Vagina (tissue), 2 donors: ENCODE results near the gene RASAL3. TPM values are rescaled to one million over a fixed set of nuclear protein-coding genes. Genes with fewer than 3 reads are reported as not detected.

ENCODE experiments used
- DNase-seq, 2 donors: peaks; one replicate each; pipeline ENCODE4 v3.0.0-alpha.2; 2017; ENCODE audit errors: extremely low spot score in 2 of 2
- H3K27ac ChIP-seq: fragments of 200-600 bp; sonication (generic); one replicate; pipeline ENCODE4 v1.5.1; 2019
- H3K27me3 ChIP-seq: fragments of 200-600 bp; sonication (generic); one replicate; pipeline ENCODE4 v1.5.1; 2019
- H3K36me3 ChIP-seq, 2 donors: fragments of 200-600 bp; sonication (generic); one replicate each; pipeline ENCODE4 v1.5.1; 2017 to 2019
- H3K4me1 ChIP-seq: fragments of 200-600 bp; sonication (generic); one replicate; pipeline ENCODE4 v1.5.1; 2019
- H3K4me3 ChIP-seq, 2 donors: fragments of 200-600 bp; sonication (generic); 1 replicate in 1 of 2; 2 replicates in 1 of 2; pipeline ENCODE4 v1.5.1; 2016 to 2019
- H3K9me3 ChIP-seq: fragments of 200-600 bp; sonication (generic); one replicate; pipeline ENCODE4 v1.5.1; 2019
- CTCF ChIP-seq, 3 experiments: fragments of 450-650 bp in 2 of 3; fragments of 200-600 bp in 1 of 3; sonication (generic) in 1 of 3; IDR thresholded peaks; one replicate each; pipeline ENCODE4 v1.5.1; 2017 to 2019; ENCODE audit warnings: antibody characterized with exemption in 3 of 3, mild to moderate bottlenecking in 2 of 3, moderate library complexity in 2 of 3
- POLR2A ChIP-seq, 2 donors: fragments of 450-650 bp; IDR thresholded peaks; one replicate each; pipeline ENCODE4 v1.6.1; 2017; ENCODE audit warnings: antibody characterized with exemption in 2 of 2, mild to moderate bottlenecking in 2 of 2, moderate library complexity in 2 of 2
- POLR2AphosphoS5 ChIP-seq, 2 donors: sonication (generic); formaldehyde crosslinking; IDR thresholded peaks; one replicate each; pipeline ENCODE4 v1.9.0; 2017; ENCODE audit warnings: antibody characterized with exemption in 2 of 2, mild to moderate bottlenecking in 2 of 2, low read depth in 1 of 2; ENCODE audit not compliant: insufficient read depth in 1 of 2
- intact Hi-C: fragments of 100-400 bp; cut with DNase I; formaldehyde crosslinking; loops from one replicate; pipeline ENCODE4 v1.15.1; 2023
- total RNA-seq: library from RNA; depleted of rRNA; stranded (reverse); fragments of >200 nt; gene quantifications from one replicate; pipeline ENCODE4 v1.2.3, GENCODE V29; 2016

The RASAL3 gene
- total RNA-seq, 1 donor from 2014 or later: 7.9 TPM

- Histone ChIP-seq H3K27ac (peak overlapping the region; percentile 78), H3K9me3 (no peaks in the 10 kb centered on the region), H3K27me3 (no peaks in the 10 kb centered on the region), H3K4me3 (peak overlapping the region in 1 of 2 donors; percentile 67), H3K4me1 (peaks cover 25% of the 10 kb centered on the region), H3K36me3 (no peaks in the 10 kb centered on the region)
- no peak for DNase-seq
- TF ChIP-seq CTCF (IDR thresholded peaks at IDR 0.05) (no peak), POLR2A (IDR thresholded peaks at IDR 0.05) (no peak), POLR2AphosphoS5 (IDR thresholded peaks at IDR 0.05; ENCODE audit: insufficient read depth in 1 of 2, low read depth in 1 of 2) (no peak)
- intact Hi-C loops: loop anchor here (10.0 kb wide), 1 partner anchor 104 kb away; no protein-coding TSS in a partner anchor
These were observed 13.8 kb downstream of the RASAL3 start for GRCh38 chr19:15450528-15450890.

DNA sequence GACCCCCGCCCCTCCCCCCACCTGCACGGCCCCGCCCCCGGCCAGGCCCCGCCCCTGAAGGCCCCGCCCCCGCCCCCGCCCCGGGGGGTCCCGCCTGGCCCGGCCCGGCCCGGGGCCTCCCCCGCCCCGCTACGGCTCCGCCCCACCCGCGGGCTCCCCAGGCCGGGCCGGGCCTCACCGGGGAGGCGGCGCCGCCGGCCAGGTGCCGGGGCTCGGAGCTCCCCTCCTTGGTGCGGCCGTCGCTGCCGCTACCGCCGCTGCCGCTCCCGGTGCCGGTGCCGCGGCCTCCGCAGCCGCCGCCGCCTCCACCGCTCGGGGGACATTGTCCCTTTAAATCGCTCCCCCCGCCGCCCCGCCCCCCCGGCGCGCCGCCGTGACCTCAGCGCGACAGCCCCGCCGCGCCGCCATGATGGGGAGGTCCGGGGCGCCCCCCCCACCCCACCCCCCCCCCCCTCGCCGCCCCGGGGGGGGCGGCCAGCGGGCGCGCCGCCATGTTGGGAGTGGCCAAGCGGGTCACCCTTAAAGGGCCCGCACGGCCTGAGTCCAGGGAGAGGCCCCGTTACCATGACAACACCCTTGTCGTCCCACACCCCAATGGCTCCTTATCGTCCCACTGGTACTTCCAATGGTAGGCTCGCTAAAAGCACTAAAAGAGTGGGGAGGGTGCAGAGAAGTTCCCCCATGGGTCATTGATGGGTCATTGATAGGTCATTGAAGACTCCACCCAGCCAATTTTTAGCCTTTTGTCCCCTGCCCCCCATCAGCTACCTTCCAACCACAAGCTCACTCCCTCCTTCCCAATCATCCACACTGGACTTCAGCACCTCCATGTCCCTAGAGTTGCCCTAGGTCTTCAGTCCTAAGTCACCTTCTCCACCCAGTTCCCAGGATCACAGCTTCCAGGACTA, 14.5 kb downstream of the RASAL3 start, which contains the start of gene WIZ:
WIZ (minus strand) TSS at position 337 of the 908 bp plus-strand sequence. CDS start 1,649 bp downstream, outside the sequence.
- intact Hi-C loops: loop anchor here (10.0 kb wide), 1 partner anchor 105 kb away; no protein-coding TSS in a partner anchor

DNA sequence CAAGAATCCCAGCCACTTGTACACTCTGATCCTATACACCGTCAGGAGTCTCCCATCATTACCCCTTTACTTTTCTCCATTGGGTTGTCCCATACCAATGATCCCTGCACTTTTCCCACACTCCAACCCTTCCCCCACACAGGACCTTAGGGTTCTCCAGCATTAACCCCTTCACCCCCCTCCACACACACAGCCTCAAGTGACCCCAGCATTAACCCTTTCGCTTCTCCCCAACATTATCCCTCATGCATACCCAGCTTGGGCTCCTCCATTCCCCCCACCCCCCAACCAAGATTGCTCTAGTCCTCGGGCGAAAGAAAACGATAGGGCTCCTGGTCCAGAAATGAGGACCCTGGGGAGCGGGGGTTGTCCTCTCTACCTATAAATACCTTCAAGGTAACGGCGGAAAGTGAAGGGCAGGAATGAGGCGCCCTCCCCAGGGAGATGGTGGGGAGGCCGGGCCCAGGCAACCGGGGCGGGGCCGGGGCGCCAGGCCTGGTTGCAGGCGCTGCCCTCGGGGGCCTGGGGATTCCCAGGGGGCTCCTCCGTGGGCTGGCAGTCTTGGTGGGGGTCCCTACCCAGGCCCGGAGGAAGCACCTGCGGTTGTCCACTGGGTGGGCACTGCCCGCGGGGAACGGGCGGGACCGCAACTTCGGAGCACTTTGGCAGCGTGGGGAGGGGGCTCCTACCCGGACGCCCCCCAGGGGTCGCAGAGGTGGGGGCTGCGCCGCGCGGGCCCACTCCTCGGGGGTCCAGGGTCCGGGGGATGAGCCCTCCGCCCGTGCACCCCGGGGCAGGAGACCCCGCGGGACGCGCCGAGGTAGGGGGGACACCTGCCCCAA, 15.3 kb downstream of the RASAL3 start:
- no peak for DNase-seq
- H3K27ac ChIP-seq: peak overlapping the region; percentile 78

More for the DNA sequence above, 14.5 kb downstream of the RASAL3 start, which contains the start of gene WIZ:
- Histone ChIP-seq H3K27ac (peak within 1 kb of the TSS; percentile 78), H3K4me1 (peaks cover 25% of the 10 kb centered on the region), H3K4me3 (peak within 1 kb of the TSS; percentile 67 to 68), H3K27me3 (no peaks in the 10 kb centered on the region), H3K36me3 (no peaks in the 10 kb centered on the region), H3K9me3 (no peaks in the 10 kb centered on the region)
- no peak for TF ChIP-seq POLR2AphosphoS5 (IDR thresholded peaks at IDR 0.05; ENCODE audit: insufficient read depth in 1 of 2, low read depth in 1 of 2)
- TF ChIP-seq POLR2A (IDR thresholded peaks at IDR 0.05): no peak
- TF ChIP-seq CTCF (IDR thresholded peaks at IDR 0.05): no peak
- no peak for DNase-seq

DNA sequence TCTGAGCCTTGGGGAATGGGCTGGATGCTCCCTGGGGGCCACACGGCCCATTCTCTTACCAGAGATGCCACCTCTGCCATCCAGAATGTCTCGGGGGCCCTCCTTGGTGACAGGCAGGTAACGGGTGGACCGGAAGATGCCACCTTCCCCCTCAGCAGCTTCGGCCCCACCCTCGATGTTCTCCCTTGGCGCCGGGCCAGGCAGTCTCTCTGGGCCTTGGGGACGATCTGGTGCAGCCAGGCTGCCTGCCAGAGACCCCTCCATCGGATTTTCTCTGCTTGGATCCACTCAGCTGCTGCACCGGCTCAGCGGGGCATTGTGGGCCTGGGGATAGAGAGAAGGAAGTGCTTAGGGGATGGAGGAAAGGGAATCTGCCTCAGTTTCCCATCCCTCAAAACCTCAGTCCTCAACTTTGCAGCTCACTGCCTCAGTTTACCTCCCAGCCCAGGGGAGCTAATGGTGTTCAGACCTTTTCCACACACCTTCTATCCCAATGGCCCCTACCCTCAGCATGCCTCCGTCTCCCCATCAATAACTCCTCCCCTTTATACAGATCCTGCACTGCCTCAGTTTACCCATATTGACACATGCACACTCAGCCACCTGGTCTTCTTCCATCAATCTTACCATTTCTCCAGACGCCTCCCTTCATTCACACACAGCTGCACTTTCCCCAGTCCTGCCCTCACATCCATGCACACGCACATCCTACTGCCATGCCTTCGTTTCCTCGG, 16.1 kb downstream of the RASAL3 start:
- no peaks in the 10 kb centered on the region for H3K9me3 ChIP-seq
- no peak overlapping the region for H3K27ac ChIP-seq
- TF ChIP-seq POLR2AphosphoS5 (IDR thresholded peaks at IDR 0.05; ENCODE audit: insufficient read depth in 1 of 2, low read depth in 1 of 2) (no peak), POLR2A (IDR thresholded peaks at IDR 0.05) (no peak), CTCF (IDR thresholded peaks at IDR 0.05) (no peak)
- H3K4me1 ChIP-seq: peaks cover 21% of the 10 kb centered on the region
- H3K36me3 ChIP-seq: no peaks in the 10 kb centered on the region
- intact Hi-C loops: no loop called here
- DNase-seq: no peak
- H3K27me3 ChIP-seq: no peaks in the 10 kb centered on the region
- peak overlapping the region in 1 of 2 donors; percentile 67 for H3K4me3 ChIP-seq

More for the DNA sequence above, 15.3 kb downstream of the RASAL3 start:
- intact Hi-C loops: no loop called here
- Histone ChIP-seq H3K4me3 (peak overlapping the region; percentile 67 to 68), H3K27me3 (no peaks in the 10 kb centered on the region), H3K9me3 (no peaks in the 10 kb centered on the region), H3K36me3 (no peaks in the 10 kb centered on the region), H3K4me1 (peaks cover 25% of the 10 kb centered on the region)
- TF ChIP-seq POLR2A (IDR thresholded peaks at IDR 0.05): no peak
- no peak for TF ChIP-seq POLR2AphosphoS5 (IDR thresholded peaks at IDR 0.05; ENCODE audit: insufficient read depth in 1 of 2, low read depth in 1 of 2)
- no peak for TF ChIP-seq CTCF (IDR thresholded peaks at IDR 0.05)
